HUES6 (cell line): ENCODE data around the gene UBASH3B.

Source experiments
- H3K27ac ChIP-seq: 2 replicates; pipeline ENCODE4 v1.7.0; 2013; ENCODE audit warnings: low read depth, mild to moderate bottlenecking, low read length, inconsistent platforms
- H3K27me3 ChIP-seq: 2 replicates; pipeline ENCODE4 v1.6.1; 2013; ENCODE audit warnings: low read length; ENCODE audit not compliant: control insufficient read depth, insufficient read depth
- H3K36me3 ChIP-seq: 2 replicates; pipeline ENCODE4 v1.6.1; 2013; ENCODE audit warnings: low read length; ENCODE audit not compliant: control insufficient read depth, insufficient read depth
- H3K4me1 ChIP-seq: 2 replicates; pipeline ENCODE4 v1.6.1; 2013; ENCODE audit warnings: low read length; ENCODE audit not compliant: control insufficient read depth, insufficient read depth
- H3K4me3 ChIP-seq: 2 replicates; pipeline ENCODE4 v1.5.1; 2013; ENCODE audit warnings: low read depth, low read length
- H3K9ac ChIP-seq: one replicate; pipeline ENCODE4 v1.6.1; 2013; ENCODE audit warnings: mild to moderate bottlenecking, low read length
- H3K9me3 ChIP-seq: 2 replicates; pipeline ENCODE4 v1.6.1; 2013; ENCODE audit warnings: low read depth, low read length; ENCODE audit not compliant: control insufficient read depth, insufficient read depth

Gene UBASH3B

DNA sequence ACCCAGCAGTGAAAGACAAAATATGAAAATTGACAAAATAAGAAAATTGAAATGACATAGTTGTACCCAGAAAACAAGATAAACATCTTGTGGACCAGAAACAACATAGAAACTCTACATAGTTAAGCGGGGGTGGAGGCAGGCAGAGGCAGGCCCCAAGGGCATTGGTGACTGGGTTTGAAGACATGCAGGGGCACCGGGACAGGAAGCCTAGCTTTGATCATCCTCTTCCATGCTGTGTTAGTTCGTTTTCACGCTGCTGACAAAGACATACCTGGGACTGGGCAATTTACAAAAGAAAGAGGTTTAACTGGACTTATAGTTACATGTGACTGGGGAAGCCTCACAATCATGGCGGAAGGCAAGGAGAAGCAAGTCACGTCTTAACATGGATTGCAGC, 149.3 kb downstream of the UBASH3B start:
- no peaks in the 10 kb centered on the region for H3K27me3 ChIP-seq
- H3K4me1 ChIP-seq = peaks cover 35% of the 10 kb centered on the region
- H3K9me3 ChIP-seq = no peaks in the 10 kb centered on the region
- no peak overlapping the region for H3K4me3 ChIP-seq
- H3K9ac ChIP-seq = peak overlapping the region; percentile 38
- no peak overlapping the region; the same call in 1 of the 2 replicates for H3K27ac ChIP-seq
- H3K36me3 ChIP-seq = peaks cover 7% of the 10 kb centered on the region; the same call in 1 of the 2 replicates

GRCh38 chr11:122807731-122808477, 152.4 kb downstream of the UBASH3B start:
- Histone ChIP-seq H3K27me3 (no peaks in the 10 kb centered on the region), H3K4me3 (no peak overlapping the region), H3K9me3 (no peaks in the 10 kb centered on the region), H3K27ac (no peak overlapping the region), H3K36me3 (peaks cover 3% of the 10 kb centered on the region; the same call in 1 of the 2 replicates), H3K9ac (no peak overlapping the region), H3K4me1 (peaks cover 43% of the 10 kb centered on the region)

DNA sequence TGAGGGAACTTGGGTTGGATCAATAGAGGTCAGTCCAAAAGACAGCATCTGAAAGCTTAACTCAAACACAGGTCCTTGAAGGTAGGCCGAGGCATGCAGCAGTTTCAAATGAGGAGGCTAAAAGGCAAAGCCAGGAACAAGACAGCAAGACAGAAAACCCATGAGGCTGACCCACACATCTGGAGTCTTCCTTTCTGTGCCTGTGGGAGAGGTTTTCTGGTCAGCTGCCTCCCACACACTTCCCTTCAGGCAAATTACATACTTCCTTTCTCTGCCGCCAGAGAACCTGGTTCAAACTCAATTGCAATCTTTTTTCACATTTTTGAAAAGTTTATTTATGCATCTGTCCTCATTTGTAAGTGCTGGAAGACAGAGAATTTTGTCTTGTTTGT, 153.0 kb downstream of the UBASH3B start:
- no peak overlapping the region for H3K27ac ChIP-seq
- H3K9ac ChIP-seq = no peak overlapping the region
- no peak overlapping the region for H3K4me3 ChIP-seq
- H3K4me1 ChIP-seq = peaks cover 43% of the 10 kb centered on the region
- no peaks in the 10 kb centered on the region for H3K27me3 ChIP-seq
- H3K9me3 ChIP-seq = no peaks in the 10 kb centered on the region
- H3K36me3 ChIP-seq = peaks cover 3% of the 10 kb centered on the region; the same call in 1 of the 2 replicates

DNA sequence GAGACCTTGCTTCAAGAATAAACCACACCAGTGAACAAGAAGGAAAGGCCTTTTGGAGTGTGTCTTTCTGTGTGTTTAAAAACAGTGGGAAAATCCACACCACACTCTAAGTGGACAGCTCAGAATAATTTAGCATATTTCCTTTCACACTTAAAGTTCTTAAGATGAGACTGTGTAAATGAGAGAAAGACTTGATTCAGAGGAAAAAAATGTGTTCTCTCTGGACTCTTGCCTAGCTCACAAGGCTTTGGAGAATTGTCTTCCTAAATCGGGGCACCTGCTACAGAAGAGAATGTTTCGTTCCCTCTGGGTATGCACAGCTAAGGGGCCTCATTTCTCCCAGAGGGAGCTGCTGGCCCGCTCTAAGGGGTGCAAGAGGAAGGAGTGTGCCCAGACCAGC, 154.3 kb downstream of the UBASH3B start:
- no peak overlapping the region for H3K9ac ChIP-seq
- H3K9me3 ChIP-seq = no peaks in the 10 kb centered on the region
- H3K27me3 ChIP-seq = no peaks in the 10 kb centered on the region
- H3K4me3 ChIP-seq = no peak overlapping the region
- peaks cover 43% of the 10 kb centered on the region for H3K4me1 ChIP-seq
- peaks cover 3% of the 10 kb centered on the region; the same call in 1 of the 2 replicates for H3K36me3 ChIP-seq
- H3K27ac ChIP-seq = no peak overlapping the region

GRCh38 chr11:122811721-122812120, 156.2 kb downstream of the UBASH3B start:
- Histone ChIP-seq H3K9me3 (no peaks in the 10 kb centered on the region), H3K27me3 (no peaks in the 10 kb centered on the region), H3K36me3 (peaks cover 3% of the 10 kb centered on the region; the same call in 1 of the 2 replicates), H3K4me3 (no peak overlapping the region), H3K4me1 (peaks cover 42% of the 10 kb centered on the region), H3K9ac (no peak overlapping the region), H3K27ac (no peak overlapping the region)

- H3K9me3 ChIP-seq = no peaks in the 10 kb centered on the region
- no peaks in the 10 kb centered on the region for H3K27me3 ChIP-seq
- peaks cover 42% of the 10 kb centered on the region for H3K4me1 ChIP-seq
- peaks cover 3% of the 10 kb centered on the region; the same call in 1 of the 2 replicates for H3K36me3 ChIP-seq
- H3K9ac ChIP-seq = no peak overlapping the region
- no peak overlapping the region for H3K27ac ChIP-seq
- H3K4me3 ChIP-seq = no peak overlapping the region
Observed at GRCh38 chr11:122812638-122813037, 157.1 kb downstream of the UBASH3B start.

DNA sequence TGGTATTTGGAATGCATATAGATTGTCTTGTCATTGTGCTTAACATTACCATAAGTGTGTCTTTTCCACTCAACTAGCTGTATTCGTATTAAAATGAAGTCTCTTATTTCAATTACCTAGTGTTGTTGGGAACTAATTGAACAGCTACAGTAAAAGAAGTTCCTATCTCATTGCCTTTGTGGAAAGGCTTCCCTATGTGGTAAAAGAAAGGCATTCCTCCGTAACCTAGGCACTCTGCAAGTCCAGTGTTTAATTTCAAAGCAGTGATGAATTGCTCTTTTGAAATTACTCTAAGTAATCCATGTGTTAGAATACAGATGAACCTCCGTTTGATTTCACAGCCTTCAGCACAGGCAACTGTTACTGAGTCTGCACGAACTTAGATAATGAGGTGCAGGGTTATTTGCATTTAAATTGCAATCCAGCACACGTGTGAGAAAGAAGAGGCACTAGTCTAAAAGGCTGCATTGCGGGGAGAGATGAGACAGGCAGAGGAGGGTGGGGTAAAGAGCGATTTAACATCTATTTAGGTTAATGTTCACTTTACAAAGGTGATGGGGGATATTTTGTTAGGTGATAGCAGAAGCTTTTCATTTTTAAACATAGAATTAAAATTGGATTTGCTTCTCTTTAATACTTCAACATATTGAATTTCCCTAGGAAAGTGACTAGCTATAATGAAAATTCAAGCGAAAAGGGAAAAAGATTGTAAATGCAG, 157.8 kb downstream of the UBASH3B start:
- H3K36me3 ChIP-seq = peaks cover 3% of the 10 kb centered on the region; the same call in 1 of the 2 replicates
- H3K9me3 ChIP-seq = peaks cover 4% of the 10 kb centered on the region
- peak overlapping the region; percentile 25 for H3K4me3 ChIP-seq
- no peaks in the 10 kb centered on the region for H3K27me3 ChIP-seq
- H3K9ac ChIP-seq = peak overlapping the region; percentile 60
- H3K27ac ChIP-seq = peak overlapping the region; percentile 68
- H3K4me1 ChIP-seq = peaks cover 36% of the 10 kb centered on the region

DNA sequence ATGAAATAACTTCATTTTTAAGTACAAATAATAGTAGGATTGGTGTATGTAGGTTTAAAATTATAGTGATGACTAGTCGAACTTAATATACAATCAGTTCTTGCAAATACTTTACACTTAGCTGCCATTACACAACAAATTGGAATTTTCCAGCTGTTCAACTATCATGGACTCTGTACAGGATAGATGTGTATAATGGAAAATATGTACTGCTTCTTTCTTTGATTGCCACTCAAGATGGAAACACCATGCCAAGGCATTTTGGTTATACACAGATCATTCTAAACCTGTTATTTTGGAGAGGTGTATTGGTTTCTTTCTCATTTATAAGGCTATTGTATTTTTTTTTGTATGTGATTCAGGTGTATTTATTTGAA, 158.4 kb downstream of the UBASH3B start:
- Histone ChIP-seq H3K36me3 (peaks cover 4% of the 10 kb centered on the region; the same call in 1 of the 2 replicates), H3K9me3 (peaks cover 9% of the 10 kb centered on the region), H3K27me3 (no peaks in the 10 kb centered on the region), H3K4me3 (no peak overlapping the region; the same call in 1 of the 2 replicates), H3K9ac (no peak overlapping the region), H3K27ac (no peak overlapping the region; the same call in 1 of the 2 replicates), H3K4me1 (peaks cover 32% of the 10 kb centered on the region)

GRCh38 chr11:122814401-122814800, 158.9 kb downstream of the UBASH3B start:
- Histone ChIP-seq H3K9me3 (peaks cover 14% of the 10 kb centered on the region), H3K27ac (no peak overlapping the region), H3K36me3 (peaks cover 8% of the 10 kb centered on the region; the same call in 1 of the 2 replicates), H3K9ac (no peak overlapping the region), H3K4me3 (no peak overlapping the region), H3K27me3 (no peaks in the 10 kb centered on the region), H3K4me1 (peaks cover 32% of the 10 kb centered on the region)

DNA sequence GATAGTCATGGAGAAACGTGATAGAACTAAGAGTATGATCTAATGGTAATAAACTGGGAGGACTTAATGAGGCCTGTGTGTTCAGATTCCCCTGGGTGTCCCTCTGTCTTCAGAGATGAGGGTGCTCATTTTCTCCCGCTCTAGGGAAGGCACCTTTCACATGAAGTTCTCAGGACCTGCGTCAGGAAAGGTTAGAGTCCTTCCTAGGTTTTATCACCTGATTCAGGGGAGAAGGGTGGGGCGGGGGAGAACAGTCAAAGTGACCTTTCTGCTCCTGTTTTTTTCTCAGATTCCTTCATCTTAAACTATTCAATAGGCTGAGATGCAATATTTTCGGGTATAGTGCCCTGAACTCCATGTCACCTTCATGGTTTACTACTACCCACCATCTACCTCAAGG, 160.4 kb downstream of the UBASH3B start:
- H3K27me3 ChIP-seq = no peaks in the 10 kb centered on the region
- peaks cover 4% of the 10 kb centered on the region; the same call in 1 of the 2 replicates for H3K36me3 ChIP-seq
- peaks cover 29% of the 10 kb centered on the region for H3K4me1 ChIP-seq
- no peak overlapping the region for H3K4me3 ChIP-seq
- H3K9me3 ChIP-seq = peaks cover 28% of the 10 kb centered on the region
- H3K9ac ChIP-seq = no peak overlapping the region
- no peak overlapping the region for H3K27ac ChIP-seq
